Right lobe of liver (tissue), 6 donors: Measurements from ENCODE around the gene RASGRP2. TPM values are rescaled to one million over a fixed set of nuclear protein-coding genes. Genes with fewer than 3 reads are reported as not detected.

Source experiments
- ATAC-seq, 4 donors: fragments of 200-7000 bp; cut with Tn5 transposase; one replicate each; pipeline ENCODE4 v1.9.1; 2020; ENCODE audit warnings: mild to moderate bottlenecking in 4 of 4, moderate library complexity in 4 of 4
- DNase-seq, 3 donors: peaks; one replicate each; pipeline ENCODE4 v3.0.0-alpha.2; 2020
- H3K27ac ChIP-seq, 3 donors: fragments of 200-600 bp; one replicate each; pipeline ENCODE4 v1.8.0; 2022
- H3K27me3 ChIP-seq, 2 donors: fragments of 200-600 bp; one replicate each; pipeline ENCODE4 v1.8.0; 2022
- H3K36me3 ChIP-seq, 4 donors: fragments of 200-600 bp; sonication (generic) in 1 of 4; one replicate each; pipeline versions ENCODE4 v1.5.1 to v1.8.0; 2017 to 2022; ENCODE audit warnings: control low read depth in 1 of 4
- H3K4me1 ChIP-seq, 4 donors: fragments of 200-600 bp; sonication (generic) in 1 of 4; one replicate each; pipeline versions ENCODE4 v1.5.1 to v1.8.0; 2017 to 2022; ENCODE audit warnings: control low read depth in 1 of 4
- H3K4me3 ChIP-seq, 3 donors: fragments of 200-600 bp; one replicate each; pipeline ENCODE4 v1.8.0; 2022
- H3K9me3 ChIP-seq, 4 donors: fragments of 200-600 bp; sonication (generic) in 1 of 4; one replicate each; pipeline versions ENCODE4 v1.5.1 to v1.8.0; 2017 to 2022; ENCODE audit warnings: control low read depth in 1 of 4
- POLR2A ChIP-seq: fragments of 450-650 bp; IDR thresholded peaks from one replicate; pipeline ENCODE4 v1.6.1; 2017; ENCODE audit warnings: antibody characterized with exemption, mild to moderate bottlenecking
- WGBS: methylation state at CpG from one replicate; pipeline ENCODE4 v1.1.6; 2018; ENCODE audit warnings: low coverage, low lambda C conversion rate; ENCODE audit not compliant: insufficient coverage; ENCODE audit errors: missing lambda C conversion rate; 5-methylcytosine and 5-hydroxymethylcytosine counted together
- intact Hi-C, 2 donors: fragments of 100-400 bp; cut with DNase I; formaldehyde crosslinking; loops; one replicate each; pipeline versions ENCODE4 v1.11.2 to v1.14.1; 2022
- total RNA-seq, 6 experiments: library from RNA; depleted of rRNA in 2 of 6; stranded (reverse); fragments of >200 nt in 2 of 6; fragmentation: NEBNext Ultra II Directional in 3 of 6; extraction: Animal tissue kit (Norgen Biotek cat#: 25700) in 3 of 6; gene quantifications; one replicate each; pipeline versions ENCODE4 v1.1.0 to v1.2.4, GENCODE V29; 2016 to 2023
- TF ChIP-seq, protein P1 (sequence below), 4 donors: fragments of 200-600 bp in 3 of 4; fragments of 450-650 bp in 1 of 4; IDR thresholded peaks; one replicate each; pipeline versions ENCODE4 v1.5.1 to v1.8.0; 2016 to 2022; ENCODE audit warnings: antibody characterized with exemption in 4 of 4, mild to moderate bottlenecking in 2 of 4
- donor health status: DM: no; HTN: yes; CAD: no.
- donor health status: DM: no; HTN: no; CAD: no.
- donor health status: DM: no; HTN: no; CAD: no.
- donor health status: DM: no; HTN: yes; CAD: no.
- donor health status: DM: no; HTN: yes; CAD: no.

The RASGRP2 gene
- total RNA-seq, 6 experiments from 2014 or later: 1.6 to 8.1 (median 3.2) TPM

DNA sequence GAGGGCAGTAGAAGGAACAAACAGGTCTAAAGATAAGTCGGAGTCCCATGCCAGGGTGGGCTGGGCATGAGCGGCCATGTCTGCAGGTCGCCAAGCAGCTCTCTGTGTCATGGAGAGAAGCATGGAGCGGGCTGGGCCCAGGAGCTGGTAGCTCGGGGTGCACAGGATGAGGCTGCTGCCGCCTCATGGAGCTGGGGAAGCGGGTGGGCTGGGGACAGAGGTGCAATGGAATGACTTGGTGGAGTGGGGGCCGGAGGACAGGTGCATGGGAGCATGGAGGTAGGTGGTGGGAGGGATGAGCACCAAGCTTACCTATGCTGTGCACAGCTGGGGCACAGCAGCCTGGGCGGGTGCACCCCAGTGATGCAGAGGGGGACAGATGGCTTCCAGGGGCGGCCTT, 24.5 kb downstream of the RASGRP2 start:
- Histone ChIP-seq H3K4me3 (no peak overlapping the region), H3K9me3 (no peaks in the 10 kb centered on the region), H3K36me3 (no peaks in the 10 kb centered on the region), H3K4me1 (peaks cover 0 to 13% (median 5%) of the 10 kb centered on the region in 4 donors), H3K27me3 (no peaks in the 10 kb centered on the region), H3K27ac (no peak overlapping the region)
- ATAC-seq (no peak), DNase-seq (no peak)
- intact Hi-C loops: no loop called here
- TF ChIP-seq, protein P1, sequence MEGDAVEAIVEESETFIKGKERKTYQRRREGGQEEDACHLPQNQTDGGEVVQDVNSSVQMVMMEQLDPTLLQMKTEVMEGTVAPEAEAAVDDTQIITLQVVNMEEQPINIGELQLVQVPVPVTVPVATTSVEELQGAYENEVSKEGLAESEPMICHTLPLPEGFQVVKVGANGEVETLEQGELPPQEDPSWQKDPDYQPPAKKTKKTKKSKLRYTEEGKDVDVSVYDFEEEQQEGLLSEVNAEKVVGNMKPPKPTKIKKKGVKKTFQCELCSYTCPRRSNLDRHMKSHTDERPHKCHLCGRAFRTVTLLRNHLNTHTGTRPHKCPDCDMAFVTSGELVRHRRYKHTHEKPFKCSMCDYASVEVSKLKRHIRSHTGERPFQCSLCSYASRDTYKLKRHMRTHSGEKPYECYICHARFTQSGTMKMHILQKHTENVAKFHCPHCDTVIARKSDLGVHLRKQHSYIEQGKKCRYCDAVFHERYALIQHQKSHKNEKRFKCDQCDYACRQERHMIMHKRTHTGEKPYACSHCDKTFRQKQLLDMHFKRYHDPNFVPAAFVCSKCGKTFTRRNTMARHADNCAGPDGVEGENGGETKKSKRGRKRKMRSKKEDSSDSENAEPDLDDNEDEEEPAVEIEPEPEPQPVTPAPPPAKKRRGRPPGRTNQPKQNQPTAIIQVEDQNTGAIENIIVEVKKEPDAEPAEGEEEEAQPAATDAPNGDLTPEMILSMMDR (IDR thresholded peaks at IDR 0.05): no peak
- TF ChIP-seq POLR2A: no peak
- 83% methylated on average over 8 of the region's 10 CpGs for WGBS

DNA sequence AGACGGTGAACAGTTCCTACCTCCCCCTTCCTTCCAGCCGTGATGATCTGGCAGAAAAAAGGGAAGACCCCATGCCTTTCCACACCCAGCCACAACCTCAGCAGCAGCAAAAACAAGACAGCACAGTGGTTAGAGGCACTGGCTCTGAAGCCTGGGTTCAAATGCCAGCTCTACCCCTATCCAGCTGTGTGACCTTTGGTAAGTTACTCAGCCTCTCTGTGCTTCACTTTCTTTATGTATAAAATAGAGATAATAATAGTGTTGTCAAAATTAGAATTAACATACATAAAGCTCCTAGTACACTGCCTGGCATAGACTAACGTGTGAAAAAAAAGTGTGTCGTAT, 25.2 kb downstream of the RASGRP2 start:
- ATAC-seq (no peak), DNase-seq (no peak)
- WGBS: 49% methylated on average over 3 of the region's 4 CpGs

DNA sequence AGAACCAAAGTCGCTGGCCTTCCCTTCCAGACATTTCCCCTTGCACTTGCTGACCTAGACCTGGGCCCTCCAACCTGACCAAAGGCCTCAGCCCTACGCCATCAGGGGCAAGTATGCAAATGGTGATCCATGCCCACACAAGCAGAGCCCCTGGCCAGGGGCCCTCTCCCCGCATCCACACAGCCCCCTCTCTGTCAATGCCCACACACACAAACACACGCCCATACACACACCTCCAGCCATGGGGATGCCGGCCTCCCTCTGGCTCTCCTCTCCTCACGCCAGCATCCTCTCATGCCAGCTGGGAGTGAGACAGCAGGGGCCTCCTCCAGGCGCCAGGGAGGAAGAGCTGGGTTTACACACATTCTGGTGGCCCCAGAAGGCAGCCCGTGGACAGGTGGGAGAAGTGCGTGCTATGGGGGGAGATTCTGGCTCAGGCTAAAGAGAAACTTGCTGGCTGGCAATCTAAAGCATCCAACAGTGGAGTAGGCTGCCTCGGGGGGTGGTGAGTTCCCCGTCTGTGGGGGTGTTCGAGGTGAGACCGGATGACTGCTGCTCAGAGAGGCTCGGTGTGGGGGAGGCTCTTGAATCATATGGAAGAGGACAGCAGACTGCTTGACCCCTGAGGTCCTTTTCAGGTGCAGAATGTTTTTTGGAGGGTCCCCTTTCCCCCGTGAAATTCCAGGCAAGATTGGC, 25.7 kb downstream of the RASGRP2 start:
- intact Hi-C loops: no loop called here
- H3K9me3 ChIP-seq: no peaks in the 10 kb centered on the region
- ATAC-seq: no peak
- TF ChIP-seq POLR2A: no peak
- TF ChIP-seq, protein P1 (IDR thresholded peaks at IDR 0.05): no peak
- H3K36me3 ChIP-seq: no peaks in the 10 kb centered on the region
- no peaks in the 10 kb centered on the region for H3K27me3 ChIP-seq
- WGBS: 56% methylated on average over 12 of the region's 15 CpGs
- no peak overlapping the region for H3K27ac ChIP-seq
- no peak overlapping the region for H3K4me3 ChIP-seq
- peaks cover 0 to 2% (median under 1%) of the 10 kb centered on the region in 4 donors for H3K4me1 ChIP-seq
- DNase-seq: no peak

More for the DNA sequence above, 25.2 kb downstream of the RASGRP2 start:
- H3K9me3 ChIP-seq: no peaks in the 10 kb centered on the region
- H3K27ac ChIP-seq: no peak overlapping the region
- H3K4me3 ChIP-seq: no peak overlapping the region
- TF ChIP-seq, protein P1 (IDR thresholded peaks at IDR 0.05): no peak
- TF ChIP-seq POLR2A: no peak
- intact Hi-C loops: no loop called here
- H3K36me3 ChIP-seq: no peaks in the 10 kb centered on the region
- H3K27me3 ChIP-seq: no peaks in the 10 kb centered on the region
- peaks cover 0 to 7% (median 3%) of the 10 kb centered on the region in 4 donors for H3K4me1 ChIP-seq

DNA sequence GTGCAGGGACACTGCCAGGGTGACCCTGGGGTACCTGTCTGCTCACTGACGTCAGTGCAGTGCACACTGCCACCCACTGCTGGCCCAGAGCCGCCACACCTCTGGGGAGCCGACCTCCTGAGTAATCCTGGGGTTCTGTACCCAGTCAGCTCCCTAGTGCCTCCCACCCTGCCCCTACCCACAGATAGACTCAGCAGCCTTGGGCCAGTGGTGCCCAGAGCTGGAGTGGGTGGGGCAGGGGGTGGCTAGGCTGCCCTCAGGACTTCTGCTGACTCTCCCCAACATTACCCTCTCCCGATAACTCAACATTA, 26.7 kb downstream of the RASGRP2 start:
- WGBS: 0% methylated on average over 1 of the region's 4 CpGs
- no peaks in the 10 kb centered on the region for H3K9me3 ChIP-seq
- no peak overlapping the region for H3K27ac ChIP-seq
- TF ChIP-seq, protein P1 (IDR thresholded peaks at IDR 0.05): no peak
- no peak for TF ChIP-seq POLR2A
- peaks cover 0 to 2% of the 10 kb centered on the region in 2 donors for H3K27me3 ChIP-seq
- H3K4me1 ChIP-seq: no peaks in the 10 kb centered on the region
- H3K4me3 ChIP-seq: no peak overlapping the region
- no peak for DNase-seq
- intact Hi-C loops: no loop called here
- ATAC-seq: no peak
- H3K36me3 ChIP-seq: no peaks in the 10 kb centered on the region
